ENCODE results near the gene KDM4B.

Gene KDM4B

DNA sequence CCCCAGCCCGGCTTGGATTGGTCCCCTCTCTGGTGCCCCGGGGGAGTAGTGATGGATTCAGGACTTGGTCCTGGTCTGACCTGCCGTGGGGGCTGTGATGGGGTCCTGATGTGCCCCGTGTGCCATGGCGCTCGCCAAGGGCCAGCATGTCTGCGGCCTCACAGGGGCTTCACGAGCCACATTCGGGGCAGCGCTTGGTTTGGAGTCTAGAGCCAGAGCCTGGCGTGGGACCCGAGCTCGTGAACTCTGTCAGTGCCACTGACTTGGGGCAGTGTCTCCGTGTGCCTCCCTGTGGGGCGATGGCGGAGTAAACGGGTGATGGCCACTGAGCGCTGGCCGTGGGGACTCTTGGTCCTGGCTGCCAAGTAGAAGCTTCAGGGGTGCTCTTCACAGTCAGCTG lies 17.1 kb downstream of the KDM4B start:
- DNase-seq: no peak

- no peak for DNase-seq
Measured at GRCh38 chr19:4986471-4986891, 17.6 kb downstream of the KDM4B start.

GRCh38 chr19:4987256-4987655 lies 18.3 kb downstream of the KDM4B start:
- DNase-seq: no peak

DNA sequence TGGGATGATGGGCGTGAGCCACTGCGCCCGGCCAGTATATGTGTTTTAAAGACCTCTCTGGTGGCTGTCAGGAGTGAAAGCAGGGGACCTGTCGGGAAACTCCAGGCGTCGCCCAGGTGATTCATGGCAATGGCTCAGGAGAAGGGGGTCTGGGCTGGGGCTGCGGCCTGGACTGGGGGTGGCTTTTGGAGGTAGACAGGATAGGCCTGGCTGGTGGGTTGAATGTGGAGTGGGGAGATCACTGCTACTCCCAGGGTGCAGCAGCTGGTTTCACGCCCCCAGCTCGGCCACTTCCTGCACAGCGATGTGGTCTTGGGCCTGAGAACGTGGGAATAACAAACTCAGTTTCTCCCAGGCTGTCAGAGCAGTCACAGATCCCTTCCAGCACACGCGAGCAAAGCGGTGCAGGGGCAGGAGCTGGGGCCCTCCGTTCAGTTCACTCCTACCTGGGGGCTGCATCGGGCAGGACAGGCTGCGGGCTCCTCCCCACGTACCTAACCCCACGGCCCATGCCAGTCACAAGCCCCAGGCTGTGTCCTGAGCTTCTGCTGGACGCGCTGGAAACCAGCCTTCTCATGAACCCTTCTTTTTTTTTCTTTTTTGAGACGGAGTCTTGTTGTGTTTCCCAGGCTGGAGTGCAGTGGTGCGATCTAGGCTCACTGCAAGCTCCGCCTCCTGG lies 18.9 kb downstream of the KDM4B start:
- no peak for DNase-seq

GRCh38 chr19:4988770-4989251 lies 19.9 kb downstream of the KDM4B start:
- DNase-seq: no peak

DNA sequence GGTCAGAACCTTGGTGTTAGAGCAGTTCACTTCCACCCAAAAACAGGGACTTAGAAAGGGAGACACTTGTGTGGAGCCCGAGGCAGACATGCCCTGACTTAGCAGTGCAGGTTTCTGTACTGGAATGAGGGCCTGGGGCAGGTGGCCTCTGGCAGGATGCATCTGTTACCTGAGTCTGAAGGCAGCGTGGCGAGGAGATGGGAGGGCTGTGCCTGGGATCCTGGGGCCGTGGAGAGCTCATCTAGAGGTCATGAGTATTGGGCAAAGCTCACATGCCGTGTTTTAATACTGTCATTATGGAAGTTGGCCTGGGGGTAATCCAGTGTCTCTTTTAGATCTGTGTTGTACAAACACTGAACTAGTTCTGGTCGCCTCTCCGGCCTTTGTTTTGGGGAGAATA lies 21.4 kb downstream of the KDM4B start:
- DNase-seq: no peak

GRCh38 chr19:4991538-4991937 lies 22.6 kb downstream of the KDM4B start:
- no peak for DNase-seq

DNA sequence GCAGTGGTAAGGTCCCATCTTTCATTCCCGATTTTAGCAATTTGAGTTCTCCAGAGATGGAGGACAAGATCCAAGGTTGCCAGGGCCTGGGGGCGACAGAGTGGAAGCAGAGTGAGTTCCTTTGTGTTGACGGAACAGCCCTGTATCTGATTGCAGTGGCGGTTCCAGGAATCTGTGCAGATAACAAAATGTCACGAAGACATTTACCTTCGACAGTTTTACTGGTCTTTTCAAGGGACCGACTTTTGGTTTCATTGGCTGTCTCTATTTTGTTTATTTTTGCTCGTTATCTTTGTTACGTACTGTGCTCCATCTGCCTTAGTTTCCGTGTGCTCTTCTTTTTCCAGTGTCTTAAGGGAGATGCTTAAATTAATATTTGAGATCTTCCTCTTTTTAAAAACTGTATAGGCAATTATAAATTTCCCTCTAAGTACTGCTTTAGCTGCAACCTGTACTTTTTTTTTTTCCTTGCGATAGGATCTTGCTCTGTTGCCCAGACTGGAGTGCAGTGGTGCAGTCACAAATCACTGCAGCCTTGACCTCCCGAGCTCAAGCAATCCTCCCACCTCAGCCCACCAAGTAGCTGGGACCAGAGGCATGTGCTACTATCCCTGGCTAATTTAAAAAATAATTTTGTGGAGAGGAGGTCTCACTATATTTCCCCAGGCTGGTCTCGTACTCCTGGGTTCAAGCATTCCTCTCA lies 23.2 kb downstream of the KDM4B start:
- DNase-seq: no peak

DNA sequence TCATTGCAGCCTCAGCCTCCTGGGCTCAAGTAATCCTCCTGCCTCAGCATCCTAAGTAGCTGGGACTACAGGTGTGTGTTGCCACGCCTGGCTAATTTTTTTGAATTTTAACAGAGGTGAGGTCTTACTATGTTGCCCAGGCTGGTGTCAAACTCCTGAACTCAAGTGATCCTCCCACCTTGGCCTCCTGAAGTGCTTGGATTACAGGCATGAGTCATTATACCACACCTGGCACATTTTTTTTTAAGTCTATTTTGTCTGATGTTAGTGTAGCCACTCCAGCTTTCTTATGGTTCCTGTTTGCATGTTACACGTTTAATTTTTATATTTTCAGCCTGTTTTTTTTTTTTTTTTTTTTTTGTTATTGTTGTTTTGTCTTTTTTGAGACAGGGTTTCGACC lies 24.8 kb downstream of the KDM4B start:
- DNase-seq: no peak

GRCh38 chr19:4996701-4997100 lies 27.8 kb downstream of the KDM4B start:
- DNase-seq: no peak

DNA sequence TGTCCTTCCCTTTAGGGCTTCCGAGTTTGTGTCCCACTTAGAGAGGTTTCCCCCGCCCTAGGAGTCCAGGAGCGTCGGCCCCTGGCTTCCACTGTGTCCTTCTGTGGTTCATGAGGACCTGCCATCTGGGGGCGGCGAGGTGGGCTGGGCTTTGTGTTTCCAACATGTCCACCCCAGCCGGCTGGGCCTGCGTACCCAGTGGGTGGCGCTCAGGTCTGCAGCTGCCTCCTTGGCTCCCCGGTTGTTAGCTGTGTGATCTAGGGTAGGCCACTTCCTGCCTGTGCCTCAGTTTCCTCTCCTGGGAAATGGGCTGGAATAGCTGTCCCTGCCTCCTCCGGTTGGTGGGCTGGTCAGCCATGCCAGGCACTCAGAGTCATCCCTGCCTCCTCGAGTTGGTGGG lies 28.4 kb downstream of the KDM4B start:
- no peak for DNase-seq

- DNase-seq: no peak
Measured at GRCh38 chr19:5000120-5000611, 31.3 kb downstream of the KDM4B start.

- DNase-seq: no peak
Measured at GRCh38 chr19:5001615-5002014, 32.7 kb downstream of the KDM4B start.

DNA sequence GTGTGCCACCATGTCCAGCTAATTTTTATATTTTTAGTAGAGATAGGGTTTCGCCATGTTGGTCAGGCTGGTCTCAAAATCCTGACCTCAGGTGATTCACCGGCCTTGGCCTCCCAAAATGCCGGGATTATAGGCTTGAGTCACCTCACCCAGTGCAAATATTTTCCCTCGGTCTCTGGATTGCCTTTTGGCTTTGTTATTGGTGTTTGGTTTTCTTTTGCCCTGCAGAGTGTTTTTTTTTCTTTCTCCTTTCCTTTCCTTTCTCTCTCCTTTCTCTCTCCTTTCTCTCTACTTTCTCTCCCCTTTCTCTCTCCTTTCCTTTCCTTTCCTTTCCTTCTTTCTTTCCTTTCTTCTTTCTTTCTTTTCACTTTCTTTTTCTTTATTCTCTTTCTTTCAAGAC lies 33.2 kb downstream of the KDM4B start:
- no peak for DNase-seq

- no peak for DNase-seq
Measured at GRCh38 chr19:5003781-5004180, 34.9 kb downstream of the KDM4B start.

GRCh38 chr19:5005096-5005495 lies 36.2 kb downstream of the KDM4B start:
- DNase-seq: no peak

DNA sequence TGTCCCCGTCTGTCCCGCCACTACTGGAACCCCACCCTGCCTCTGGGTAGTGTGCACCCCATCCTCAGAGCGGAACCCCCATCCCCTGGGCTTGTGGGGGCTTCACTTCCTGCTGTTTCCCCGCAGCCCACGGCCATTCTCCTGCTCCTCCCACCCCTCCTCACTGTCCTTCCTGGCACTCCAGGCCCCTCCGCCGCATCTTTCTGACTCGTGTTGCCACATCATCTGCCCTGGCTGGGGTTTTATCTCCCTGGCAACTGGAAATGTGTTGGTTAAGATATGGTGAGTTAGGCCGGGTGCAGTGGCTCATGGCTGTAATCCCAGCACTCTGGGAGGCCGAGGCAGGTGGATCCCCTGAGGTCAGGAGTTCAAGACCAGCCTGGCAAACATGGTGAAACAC lies 37.3 kb downstream of the KDM4B start:
- DNase-seq: no peak

DNA sequence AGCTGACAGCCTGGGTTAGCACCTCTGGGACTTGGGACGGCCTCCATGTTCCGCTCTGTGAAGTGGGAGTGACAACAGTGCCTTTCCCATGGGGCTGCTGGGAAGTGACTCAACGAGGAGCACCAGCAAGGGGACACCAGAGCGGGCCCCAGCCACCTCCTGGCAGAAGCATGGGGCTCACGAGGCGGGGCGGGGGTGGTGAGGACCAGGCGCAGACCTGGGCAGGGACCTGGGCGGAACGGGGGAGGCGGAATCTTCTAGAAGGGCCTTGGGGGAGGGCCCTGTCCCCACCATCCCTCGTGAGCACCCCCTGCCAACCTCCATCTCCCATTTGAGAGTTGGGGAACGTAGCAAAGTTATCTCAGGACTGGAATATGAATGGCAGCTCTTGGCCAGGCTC lies 37.9 kb downstream of the KDM4B start:
- no peak for DNase-seq

DNA sequence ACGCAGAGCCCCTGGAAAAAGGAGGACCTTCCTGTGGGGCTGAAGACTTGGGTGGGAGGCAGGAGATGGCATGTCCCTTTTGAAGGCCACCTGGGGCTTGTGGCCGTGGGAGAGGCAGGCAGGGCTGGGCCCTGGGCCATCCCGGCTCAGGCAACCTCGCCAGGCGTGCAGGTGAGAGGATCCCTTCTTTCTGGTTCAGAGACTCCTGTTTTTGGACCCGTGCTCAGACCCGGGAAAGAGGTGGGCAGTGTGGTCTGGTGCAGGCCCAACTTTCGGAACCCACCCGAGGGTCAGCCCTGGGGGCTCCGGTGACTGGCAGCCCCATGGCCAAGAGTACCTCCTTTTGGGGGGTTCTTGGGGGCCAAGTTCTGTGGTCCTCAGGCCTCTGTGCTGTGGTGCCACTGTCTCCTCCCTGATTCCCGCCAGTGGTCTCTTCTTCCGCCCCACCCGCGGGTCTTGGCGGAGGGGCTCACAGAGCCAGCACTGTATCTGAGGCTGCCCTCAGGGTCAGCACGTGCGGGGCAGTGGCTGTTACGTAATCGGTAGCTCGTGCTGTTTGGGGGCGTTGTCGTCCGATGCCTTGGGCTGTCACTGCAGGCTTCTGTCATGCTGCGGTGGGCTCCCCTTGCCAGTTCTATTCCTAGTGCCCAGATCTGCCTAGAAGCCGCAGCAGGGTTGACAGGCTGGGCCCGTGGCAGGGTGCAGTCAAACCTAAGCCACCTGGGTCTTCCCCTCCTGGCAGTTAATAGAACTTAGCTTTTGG lies 42.7 kb downstream of the KDM4B start:
- no peak for DNase-seq

DNA sequence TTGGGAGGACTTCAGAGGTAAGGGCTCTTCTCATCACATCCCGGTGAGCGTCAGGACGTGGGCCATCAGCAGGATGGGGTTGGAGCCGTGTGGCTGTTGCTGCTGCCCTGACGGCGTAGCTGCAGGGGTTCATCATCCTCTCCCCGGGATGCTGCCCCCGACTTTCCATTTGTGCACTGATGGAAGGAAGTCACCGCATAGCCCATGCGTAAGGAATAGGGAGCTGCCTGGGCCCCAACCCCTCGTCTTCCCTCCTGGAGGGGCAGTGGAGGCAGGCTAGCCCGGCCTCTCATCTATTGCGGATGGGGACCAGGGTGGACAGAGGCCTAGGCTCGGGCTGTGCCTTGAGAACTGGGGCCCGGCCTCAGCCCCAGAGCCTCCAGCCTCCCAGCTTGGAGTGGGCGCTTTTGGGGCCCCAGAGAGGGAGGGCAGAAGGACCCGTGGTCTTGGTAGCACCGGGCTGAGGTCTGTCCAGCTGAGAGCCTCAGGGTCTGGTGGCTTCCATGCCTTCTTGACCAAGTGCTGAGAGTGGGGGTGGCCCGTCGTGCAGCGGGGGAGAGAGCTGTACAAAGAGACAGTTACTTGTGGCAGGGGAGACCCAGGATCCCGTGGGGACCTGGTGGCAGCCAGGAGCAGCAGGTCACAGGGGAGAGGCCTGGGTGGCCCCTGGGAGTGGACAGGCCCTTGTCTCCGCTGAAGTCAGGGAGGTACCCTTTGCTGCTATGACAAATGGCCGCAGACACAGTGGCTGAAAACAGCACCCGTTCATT lies 44.0 kb downstream of the KDM4B start:
- no peak for DNase-seq

DNA sequence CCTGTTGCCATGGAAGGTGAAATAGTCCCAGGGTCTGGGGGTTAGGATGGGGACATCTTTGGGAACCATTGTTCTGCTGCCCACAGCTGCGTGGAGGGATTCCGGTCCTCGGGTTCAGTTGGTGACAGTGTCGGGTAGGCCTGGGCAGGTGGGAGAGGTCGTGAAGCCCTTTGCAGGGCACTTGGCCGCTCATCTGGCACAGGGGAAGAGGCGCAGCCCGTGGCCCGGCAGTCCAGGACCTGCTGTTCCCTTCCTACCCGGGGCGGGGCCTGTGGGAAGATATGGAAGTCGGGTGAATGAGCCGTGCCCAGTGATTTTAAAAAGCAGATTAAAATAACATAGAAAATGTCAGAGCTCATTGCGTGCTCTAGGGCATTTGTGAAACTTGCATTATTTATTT lies 44.8 kb downstream of the KDM4B start:
- DNase-seq: no peak

GRCh38 chr19:5014941-5015340 lies 46.0 kb downstream of the KDM4B start:
- no peak for DNase-seq

DNA sequence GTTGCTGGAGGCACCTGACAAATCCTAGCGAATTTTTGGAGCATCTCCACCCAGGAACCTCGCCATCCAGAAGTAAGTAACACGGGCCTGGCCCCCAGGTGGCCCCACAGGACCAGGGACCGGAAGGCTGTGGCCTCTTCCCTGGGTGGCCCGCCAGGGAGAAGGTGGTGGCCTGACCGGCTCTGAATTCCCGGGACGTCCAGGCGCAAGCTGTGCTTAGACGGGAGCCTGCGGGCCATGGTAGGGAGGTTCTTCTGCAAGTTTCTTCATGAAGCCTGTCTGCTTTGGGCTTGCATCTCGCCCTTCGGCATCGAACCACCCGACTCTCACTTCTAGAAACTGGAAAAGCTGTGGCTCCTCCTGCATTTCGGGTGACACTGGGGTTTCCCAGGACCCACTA lies 47.4 kb downstream of the KDM4B start:
- DNase-seq: no peak
